Gastroesophageal sphincter (tissue), 3 donors: ENCODE measurements around the gene RPS6KC1.

Source experiments
- CTCF ChIP-seq, 4 experiments: fragments of 200-600 bp in 2 of 4; fragments of 450-650 bp in 2 of 4; sonication (generic) in 1 of 4; IDR thresholded peaks; one replicate each; pipeline ENCODE4 v1.5.1; 2017 to 2019; ENCODE audit warnings: antibody characterized with exemption in 4 of 4, mild to moderate bottlenecking in 2 of 4, moderate library complexity in 2 of 4
- EP300 ChIP-seq: sonication (generic); formaldehyde crosslinking; IDR thresholded peaks from one replicate; pipeline ENCODE4 v1.6.1; 2017; ENCODE audit warnings: antibody characterized with exemption, mild to moderate bottlenecking
- POLR2A ChIP-seq, 2 donors: fragments of 450-650 bp; IDR thresholded peaks; one replicate each; pipeline ENCODE4 v1.6.1; 2017; ENCODE audit warnings: antibody characterized with exemption in 2 of 2, mild to moderate bottlenecking in 2 of 2, moderate library complexity in 1 of 2
- POLR2AphosphoS5 ChIP-seq: sonication (generic); formaldehyde crosslinking; IDR thresholded peaks from one replicate; pipeline ENCODE4 v1.6.1; 2017; ENCODE audit warnings: antibody characterized with exemption

- TF ChIP-seq EP300 (no peak), CTCF (IDR thresholded peaks at IDR 0.05) (no peak), POLR2AphosphoS5 (no peak), POLR2A (IDR thresholded peaks at IDR 0.05) (no peak)
These were observed 16.3 kb upstream of the RPS6KC1 start for GRCh38 chr1:213034713-213035112.
